HL-60 (cell line): ENCODE results near the gene TPR.

Source experiments
- CTCF ChIP-seq: IDR thresholded peaks from one replicate; pipeline ENCODE4 v1.5.1; 2011; ENCODE audit warnings: low read length, control low read depth, inconsistent platforms; ENCODE audit not compliant: insufficient read depth
- GABPA ChIP-seq: IDR thresholded peaks from 2 replicates; pipeline ENCODE4 v1.6.1; 2012; ENCODE audit warnings: low read depth
- POLR2AphosphoS5 ChIP-seq: IDR thresholded peaks from 2 replicates; pipeline ENCODE4 v1.6.1; 2012; ENCODE audit warnings: low read depth
- REST ChIP-seq: IDR thresholded peaks from 2 replicates; pipeline ENCODE4 v1.6.1; 2012; ENCODE audit warnings: low read depth; ENCODE audit not compliant: insufficient replicate concordance
- SPI1 ChIP-seq: IDR thresholded peaks from 2 replicates; pipeline ENCODE4 v1.6.1; 2012; ENCODE audit warnings: low read depth, mild to moderate bottlenecking, borderline replicate concordance

- no peak for TF ChIP-seq POLR2AphosphoS5
- no peak for TF ChIP-seq CTCF
- no peak for TF ChIP-seq REST
- no peak for TF ChIP-seq SPI1
- TF ChIP-seq GABPA: no peak
Observed at GRCh38 chr1:186272486-186272885, 102.6 kb downstream of the TPR start.
